NCI-H1048 (cell line): ENCODE data around the gene PET117.
"Not testable (repeated sequence)": the region's sequence is repeated elsewhere in the genome, so short reads cannot be mapped to it uniquely, and the experiment has no call there.

Experiments used
- DNase-seq: peaks from one replicate; lab custom pipeline; 2025; lab: John Stamatoyannopoulos, UW

The PET117 gene

GRCh38 chr20:18164356-18164755, 26.7 kb downstream of the PET117 start:
- no peak for DNase-seq

DNA sequence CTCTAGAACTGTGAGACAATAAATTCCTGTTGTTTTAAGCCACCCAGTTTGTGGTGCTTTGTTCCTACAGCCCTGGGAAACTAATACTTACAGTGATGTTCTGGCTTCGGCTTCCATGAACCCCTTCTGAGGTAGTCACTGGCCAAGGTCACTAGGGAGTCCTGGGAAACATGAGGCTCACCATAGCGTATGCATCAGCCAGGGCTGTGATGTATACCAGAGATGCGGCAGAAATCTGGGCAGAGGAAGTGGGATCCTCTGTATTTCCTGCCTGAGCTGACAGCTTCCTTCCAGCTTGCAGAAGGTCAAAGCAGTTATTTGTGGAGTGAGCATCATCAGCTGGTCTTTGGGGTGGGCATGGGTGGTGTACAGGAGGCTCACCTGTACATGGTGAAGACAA, 27.9 kb downstream of the PET117 start:
- no peak for DNase-seq

- DNase-seq: no peak
These were observed 28.7 kb downstream of the PET117 start for GRCh38 chr20:18166241-18166881.

DNA sequence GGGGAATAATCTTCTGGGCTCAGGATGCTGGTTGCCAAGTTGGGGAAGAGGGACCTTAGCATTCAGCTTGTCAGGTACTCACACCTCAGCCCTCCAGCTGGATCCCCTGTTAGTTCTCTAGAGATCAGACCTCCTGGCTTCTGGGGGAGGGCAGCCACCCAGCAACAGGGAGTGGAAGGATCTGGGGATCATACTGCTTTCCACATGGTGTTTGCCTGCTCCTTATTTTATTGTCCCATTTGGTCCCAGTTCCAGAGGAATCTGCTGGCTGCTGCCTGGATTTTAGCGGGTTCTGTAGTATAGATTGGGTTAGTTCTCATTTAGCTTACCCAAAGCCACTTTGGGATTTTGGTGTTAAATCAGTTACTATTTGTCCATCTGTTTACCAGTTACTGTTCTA, 29.3 kb downstream of the PET117 start:
- no peak for DNase-seq

- no peak for DNase-seq
These were observed 34.7 kb downstream of the PET117 start for GRCh38 chr20:18172379-18172778.

GRCh38 chr20:18174906-18175683, 37.4 kb downstream of the PET117 start:
- no peak for DNase-seq

- no peak for DNase-seq
These were observed 38.7 kb downstream of the PET117 start for GRCh38 chr20:18176318-18176785.

GRCh38 chr20:18180366-18180765, 42.7 kb downstream of the PET117 start:
- DNase-seq: not testable (repeated sequence)

DNA sequence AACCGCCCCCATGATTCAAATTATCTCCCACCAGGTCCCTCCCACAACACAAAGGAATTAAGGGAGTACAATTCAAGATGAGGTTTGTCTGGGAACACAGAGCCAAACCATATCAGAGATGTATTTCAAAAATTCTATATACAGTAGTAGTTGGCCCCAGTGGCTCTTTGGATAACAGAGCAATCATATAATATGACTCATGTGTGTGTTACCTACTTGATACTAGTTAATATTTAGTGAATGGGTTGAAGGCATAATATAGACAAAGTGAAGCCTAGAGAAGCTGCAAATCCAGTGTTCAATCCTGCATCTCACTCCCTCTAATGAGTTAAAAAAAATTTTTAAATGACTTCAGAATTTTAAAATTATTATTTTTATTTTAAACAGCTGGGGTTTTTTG, 43.2 kb downstream of the PET117 start:
- no peak for DNase-seq

DNA sequence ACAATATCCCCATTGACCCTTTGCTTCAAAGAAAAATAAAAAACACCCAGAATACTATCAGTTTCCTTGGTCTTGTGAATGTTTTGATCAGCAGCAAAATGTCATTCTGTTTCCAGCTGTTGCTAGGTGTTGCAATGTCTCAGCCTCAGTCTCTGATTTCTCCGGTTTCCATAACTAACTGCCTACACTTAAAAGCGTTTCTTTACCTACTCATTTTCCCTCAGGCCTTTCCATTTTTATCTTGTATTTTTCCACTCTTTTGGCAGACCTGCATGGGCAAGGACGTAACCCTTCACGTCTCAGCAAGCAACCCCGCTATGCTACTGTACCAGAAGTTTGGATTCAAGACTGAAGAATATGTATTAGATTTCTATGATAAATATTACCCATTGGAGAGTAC, 49.4 kb downstream of the PET117 start:
- no peak for DNase-seq

- DNase-seq: no peak
These were observed 50.8 kb downstream of the PET117 start for GRCh38 chr20:18188434-18188833.

GRCh38 chr20:18190338-18191233, 52.9 kb downstream of the PET117 start:
- DNase-seq: no peak

DNA sequence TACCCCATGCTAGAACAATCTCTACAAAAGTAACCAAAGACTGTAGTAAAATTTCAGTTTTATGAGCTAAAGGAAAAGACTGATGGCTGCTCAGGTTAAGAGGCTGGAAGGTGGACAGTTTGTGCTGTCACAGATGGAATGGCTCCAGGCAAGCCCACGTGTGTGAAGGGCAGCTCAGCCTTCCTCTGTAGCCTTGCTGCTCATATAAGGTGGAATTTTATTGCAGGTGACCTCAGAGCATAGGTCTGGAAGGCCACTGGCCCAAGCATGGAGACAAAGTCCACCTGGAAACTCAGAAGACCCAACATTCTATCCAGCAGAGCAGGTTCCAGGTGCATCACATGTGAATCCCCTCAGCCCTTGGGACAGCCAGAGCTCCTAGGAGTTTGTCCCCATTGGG, 53.6 kb downstream of the PET117 start:
- no peak for DNase-seq
